HCT116 (cell line): ENCODE measurements around the gene C5orf46. TPM values are rescaled to one million over a fixed set of nuclear protein-coding genes. Genes with fewer than 3 reads are reported as not detected.

ENCODE experiments used
- ATAC-seq: fragments of 200-7000 bp; cut with Tn5 transposase; 2 replicates; pipeline ENCODE4 v1.9.1; 2020; ENCODE audit warnings: mild to moderate bottlenecking, moderate library complexity
- BruUV-seq: library from RNA; stranded (reverse); fragments of 400-500 nt; replicated peaks from 2 replicates; lab custom pipeline; 2021; lab: Mats Ljungman, UMichigan
- CTCF ChIA-PET: fragments of 300-600 bp; sonication (Branson Sonifier 250); formaldehyde crosslinking; loops from one replicate; lab custom pipeline; 2021; ENCODE audit warnings: antibody characterized with exemption; lab: Charles Lee
- POLR2A ChIA-PET: fragments of 300-600, 350-600 bp; sonication (Branson Sonifier 250); formaldehyde crosslinking; loops from one replicate; lab custom pipeline; 2021; ENCODE audit warnings: antibody characterized with exemption; lab: Charles Lee
- RAD21 ChIA-PET, 2 experiments: fragments of 300-600 bp; sonication (Branson Sonifier 250); formaldehyde crosslinking; loops; one replicate each; lab custom pipeline; 2023; ENCODE audit warnings: low total read pairs in 2 of 2; ENCODE audit not compliant: uncharacterized antibody in 2 of 2, unreplicated experiment in 2 of 2, low non-redundant PET in 1 of 2; lab: Charles Lee
- DNase-seq: peaks from one replicate; pipeline ENCODE4 v3.0.0-alpha.2; 2010; ENCODE audit warnings: low read depth, low spot score
- H2AFZ ChIP-seq: fragments of 200-600 bp; shearing (Covaris generic), sonication (generic); 2 replicates; pipeline ENCODE4 v1.6.1; 2017; ENCODE audit warnings: low read depth, mixed run types, mixed read lengths, antibody characterized with exemption, low read length; ENCODE audit not compliant: poor library complexity, severe bottlenecking
- H3K27ac ChIP-seq: 2 replicates; pipeline ENCODE4 v1.5.1; 2012; ENCODE audit warnings: low read depth, low read length
- H3K27me3 ChIP-seq: fragments of 200-600 bp; sonication (generic); 2 replicates; pipeline ENCODE4 v1.6.1; 2016; ENCODE audit warnings: mixed run types, low read length, mixed read lengths; ENCODE audit not compliant: insufficient read depth
- H3K36me3 ChIP-seq, 2 experiments: fragments of 200-500 bp in 1 of 2; fragments of 200-600 bp in 1 of 2; sonication (Bioruptor generic) in 1 of 2; sonication (generic) in 1 of 2; 2 replicates each; pipeline versions ENCODE4 v1.5.1 to v1.6.1; 2014 to 2016; ENCODE audit warnings: low read length in 2 of 2, inconsistent platforms in 1 of 2, mixed read lengths in 1 of 2, mixed run types in 1 of 2; ENCODE audit not compliant: insufficient read depth in 2 of 2, control insufficient read depth in 1 of 2
- H3K4me1 ChIP-seq, 2 experiments: fragments of 200-600 bp in 1 of 2; sonication (generic) in 1 of 2; 2 replicates each; pipeline versions ENCODE4 v1.5.1 to v1.6.1; 2012 to 2017; ENCODE audit warnings: low read length in 2 of 2, inconsistent platforms in 1 of 2, mild to moderate bottlenecking in 1 of 2, mixed read lengths in 1 of 2, mixed run types in 1 of 2, moderate library complexity in 1 of 2; ENCODE audit not compliant: insufficient read depth in 2 of 2, control insufficient read depth in 1 of 2
- H3K4me2 ChIP-seq: fragments of 200-600 bp; sonication (generic); 2 replicates; pipeline ENCODE4 v1.6.1; 2017; ENCODE audit warnings: mixed run types, low read length, mixed read lengths
- H3K4me3 ChIP-seq, 2 experiments: fragments of 200-600 bp in 1 of 2; sonication (generic) in 1 of 2; replicated peaks in 1 of 2; 2 replicates each; pipeline ENCODE4 v1.5.1; 2011 to 2016; ENCODE audit warnings: low read length in 2 of 2, control low read depth in 1 of 2, low read depth in 1 of 2, mild to moderate bottlenecking in 1 of 2, mixed read lengths in 1 of 2, mixed run types in 1 of 2
- H3K79me2 ChIP-seq: fragments of 200-600 bp; sonication (generic); 2 replicates; pipeline ENCODE4 v1.6.1; 2017; ENCODE audit warnings: mild to moderate bottlenecking, mixed run types, low read length, moderate library complexity, mixed read lengths; ENCODE audit not compliant: insufficient read depth
- H3K9ac ChIP-seq: fragments of 200-600 bp; sonication (generic); 2 replicates; pipeline ENCODE4 v1.6.1; 2016; ENCODE audit warnings: low read length, mixed read lengths
- H3K9me2 ChIP-seq: fragments of 200-600 bp; sonication (generic), shearing (Covaris generic); 2 replicates; pipeline ENCODE4 v1.6.1; 2017; ENCODE audit warnings: mixed run types, mild to moderate bottlenecking, moderate library complexity; ENCODE audit not compliant: insufficient read depth
- H3K9me3 ChIP-seq, 2 experiments: fragments of 200-500 bp in 1 of 2; fragments of 200-600 bp in 1 of 2; sonication (Bioruptor generic) in 1 of 2; sonication (generic) in 1 of 2; 2 replicates each; pipeline ENCODE4 v1.6.1; 2014 to 2017; ENCODE audit warnings: low read length in 2 of 2, mixed read lengths in 2 of 2, inconsistent platforms in 1 of 2, low read depth in 1 of 2, mild to moderate bottlenecking in 1 of 2, mixed run types in 1 of 2, moderate library complexity in 1 of 2; ENCODE audit not compliant: control insufficient read depth in 1 of 2, insufficient read depth in 1 of 2
- H4K20me1 ChIP-seq: fragments of 200-600 bp; sonication (generic), shearing (Covaris generic); 2 replicates; pipeline ENCODE4 v1.6.1; 2017; ENCODE audit warnings: mixed run types, mild to moderate bottlenecking, moderate library complexity; ENCODE audit not compliant: insufficient read depth
- CEBPB ChIP-seq: IDR thresholded peaks from 2 replicates; pipeline ENCODE4 v1.6.1; 2012; ENCODE audit warnings: low read depth
- EGR1 ChIP-seq: IDR thresholded peaks from 2 replicates; pipeline ENCODE4 v1.6.1; 2012; ENCODE audit warnings: low read depth
- EZH2 ChIP-seq: fragments of 200-600 bp; sonication (generic); IDR thresholded peaks from 2 replicates; pipeline ENCODE4 v1.6.1; 2017; ENCODE audit warnings: antibody characterized with exemption, mixed run types
- FOSL1 ChIP-seq: IDR thresholded peaks from 2 replicates; pipeline ENCODE4 v1.6.1; 2012; ENCODE audit warnings: low read depth
- RAD21 ChIP-seq: IDR thresholded peaks from 2 replicates; pipeline ENCODE4 v1.6.1; 2012; ENCODE audit warnings: low read depth, mild to moderate bottlenecking
- SIN3A ChIP-seq: IDR thresholded peaks from 2 replicates; pipeline ENCODE4 v1.6.1; 2012; ENCODE audit warnings: low read depth
- SRF ChIP-seq: IDR thresholded peaks from 2 replicates; pipeline ENCODE4 v1.6.1; 2012; ENCODE audit warnings: low read depth
- TCF7L2 ChIP-seq: IDR thresholded peaks from 2 replicates; pipeline ENCODE4 v1.7.0; 2011; ENCODE audit warnings: borderline replicate concordance, inconsistent platforms; ENCODE audit not compliant: insufficient read depth, insufficient read length; ENCODE audit errors: extremely low read depth
- YY1 ChIP-seq: IDR thresholded peaks from 2 replicates; pipeline ENCODE4 v1.6.1; 2011; ENCODE audit warnings: low read length, low read depth, moderate library complexity, mild to moderate bottlenecking; ENCODE audit not compliant: insufficient replicate concordance; ENCODE audit errors: extremely low read depth
- intact Hi-C: fragments of 100-400 bp; cut with micrococcal nuclease; formaldehyde crosslinking; loops from 2 replicates; pipeline ENCODE4 v1.10.0; 2022
- total RNA-seq: library from RNA; stranded (reverse); gene quantifications from one replicate; pipeline ENCODE4 v1.2.1, GENCODE V29; 2021; ENCODE audit not compliant: unreplicated experiment
- TF ChIP-seq, protein P1 (sequence below): IDR thresholded peaks from 2 replicates; pipeline ENCODE4 v1.6.1; 2012
- TF ChIP-seq, protein P2 (sequence below): IDR thresholded peaks from 2 replicates; pipeline ENCODE4 v1.6.1; 2012
- TF ChIP-seq, protein P3 (sequence below), 3 experiments: fragments of 200-600 bp in 1 of 3; sonication (generic) in 1 of 3; IDR thresholded peaks in 2 of 3; conservative IDR thresholded peaks in 1 of 3; 2 replicates each; pipeline ENCODE4 v1.5.1; 2012 to 2017; ENCODE audit warnings: low read depth in 2 of 3, low read length in 2 of 3, antibody characterized with exemption in 1 of 3, borderline replicate concordance in 1 of 3, control low read depth in 1 of 3, mild to moderate bottlenecking in 1 of 3, mixed read lengths in 1 of 3, mixed run types in 1 of 3, moderate library complexity in 1 of 3; ENCODE audit not compliant: insufficient read depth in 1 of 3

Gene C5orf46
- total RNA-seq, 1 experiment from 2014 or later: not detected

DNA sequence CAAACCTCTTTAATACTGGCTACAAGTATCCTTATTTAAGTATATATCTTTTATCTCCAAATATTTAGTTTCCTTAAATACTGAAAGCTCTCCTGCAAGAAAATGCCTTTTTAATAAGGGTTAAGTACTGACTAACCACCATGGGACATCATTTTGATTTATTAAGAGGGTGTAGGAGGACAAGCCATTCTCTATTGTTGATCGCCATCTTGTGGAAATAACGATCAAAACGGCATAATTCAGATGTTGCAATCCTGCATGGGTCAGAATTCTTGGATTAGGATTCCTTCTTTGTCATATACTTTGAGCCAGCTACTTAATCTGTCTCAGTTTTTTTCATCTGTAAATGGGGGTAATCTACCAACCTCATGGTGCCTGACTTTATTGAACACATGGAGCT, 28.7 kb upstream of the C5orf46 start:
- BruUV-seq: no TSS peak
- ChIA-PET CTCF (interaction anchor here (1.3 to 4.3 kb wide), 3 partner anchors 48 to 307 kb away, joined by 5 to 34 read pairs (median 24); no protein-coding TSS in a partner anchor), POLR2A (no interaction called here), RAD21 (no interaction called here)
- no peaks in the 10 kb centered on the region for H3K4me1 ChIP-seq
- H4K20me1 ChIP-seq: no peaks in the 10 kb centered on the region
- peak; percentile 81 for ATAC-seq
- H3K9me3 ChIP-seq: no peaks in the 10 kb centered on the region
- H3K4me3 ChIP-seq: no peak overlapping the region
- H3K36me3 ChIP-seq: no peaks in the 10 kb centered on the region
- no peak overlapping the region for H2AFZ ChIP-seq
- H3K9ac ChIP-seq: no peak overlapping the region
- H3K27ac ChIP-seq: no peak overlapping the region
- H3K9me2 ChIP-seq: no peaks in the 10 kb centered on the region
- H3K27me3 ChIP-seq: peaks cover 11% of the 10 kb centered on the region; the same call in 1 of the 2 replicates
- TF ChIP-seq, protein P1, sequence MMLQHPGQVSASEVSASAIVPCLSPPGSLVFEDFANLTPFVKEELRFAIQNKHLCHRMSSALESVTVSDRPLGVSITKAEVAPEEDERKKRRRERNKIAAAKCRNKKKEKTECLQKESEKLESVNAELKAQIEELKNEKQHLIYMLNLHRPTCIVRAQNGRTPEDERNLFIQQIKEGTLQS: no peak
- TF ChIP-seq RAD21: peak; percentile 81
- TF ChIP-seq CEBPB: peak; percentile 92
- TF ChIP-seq, protein P2, sequence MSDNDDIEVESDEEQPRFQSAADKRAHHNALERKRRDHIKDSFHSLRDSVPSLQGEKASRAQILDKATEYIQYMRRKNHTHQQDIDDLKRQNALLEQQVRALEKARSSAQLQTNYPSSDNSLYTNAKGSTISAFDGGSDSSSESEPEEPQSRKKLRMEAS: no peak
- no peak for TF ChIP-seq SRF
- TF ChIP-seq EZH2: no peak
- no peak for TF ChIP-seq TCF7L2
- TF ChIP-seq SIN3A: no peak
- TF ChIP-seq EGR1: no peak
- no peak for TF ChIP-seq YY1
- no peak for TF ChIP-seq FOSL1
- TF ChIP-seq, protein P3, sequence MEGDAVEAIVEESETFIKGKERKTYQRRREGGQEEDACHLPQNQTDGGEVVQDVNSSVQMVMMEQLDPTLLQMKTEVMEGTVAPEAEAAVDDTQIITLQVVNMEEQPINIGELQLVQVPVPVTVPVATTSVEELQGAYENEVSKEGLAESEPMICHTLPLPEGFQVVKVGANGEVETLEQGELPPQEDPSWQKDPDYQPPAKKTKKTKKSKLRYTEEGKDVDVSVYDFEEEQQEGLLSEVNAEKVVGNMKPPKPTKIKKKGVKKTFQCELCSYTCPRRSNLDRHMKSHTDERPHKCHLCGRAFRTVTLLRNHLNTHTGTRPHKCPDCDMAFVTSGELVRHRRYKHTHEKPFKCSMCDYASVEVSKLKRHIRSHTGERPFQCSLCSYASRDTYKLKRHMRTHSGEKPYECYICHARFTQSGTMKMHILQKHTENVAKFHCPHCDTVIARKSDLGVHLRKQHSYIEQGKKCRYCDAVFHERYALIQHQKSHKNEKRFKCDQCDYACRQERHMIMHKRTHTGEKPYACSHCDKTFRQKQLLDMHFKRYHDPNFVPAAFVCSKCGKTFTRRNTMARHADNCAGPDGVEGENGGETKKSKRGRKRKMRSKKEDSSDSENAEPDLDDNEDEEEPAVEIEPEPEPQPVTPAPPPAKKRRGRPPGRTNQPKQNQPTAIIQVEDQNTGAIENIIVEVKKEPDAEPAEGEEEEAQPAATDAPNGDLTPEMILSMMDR (IDR thresholded peaks at IDR 0.05 in 2 of 3, conservative IDR thresholded peaks at IDR 0.05 in 1 of 3; ENCODE audit: borderline replicate concordance in 1 of 3, insufficient read depth in 1 of 3, low read depth in 2 of 3, low read length in 2 of 3): peak; percentile 22 to 76 (median 49); a peak in 4 of 6 replicates
- TF ChIP-seq, all 23 proteins: peak for 3
- H3K79me2 ChIP-seq: no peaks in the 10 kb centered on the region
- intact Hi-C loops: loop anchor here (1.0 to 2.0 kb wide), 3 partner anchors 48 to 306 kb away; no protein-coding TSS in a partner anchor
- peak; percentile 39 for DNase-seq
- no peak overlapping the region for H3K4me2 ChIP-seq
